ENCODE results near the gene MYRIP. TPM values are rescaled to one million over a fixed set of nuclear protein-coding genes. Genes with fewer than 3 reads are reported as not detected.

MYRIP gene
- total and polyA plus RNA-seq, 2 of the 4 experiments (the other 2 are of a cell fraction), result not detected

DNA sequence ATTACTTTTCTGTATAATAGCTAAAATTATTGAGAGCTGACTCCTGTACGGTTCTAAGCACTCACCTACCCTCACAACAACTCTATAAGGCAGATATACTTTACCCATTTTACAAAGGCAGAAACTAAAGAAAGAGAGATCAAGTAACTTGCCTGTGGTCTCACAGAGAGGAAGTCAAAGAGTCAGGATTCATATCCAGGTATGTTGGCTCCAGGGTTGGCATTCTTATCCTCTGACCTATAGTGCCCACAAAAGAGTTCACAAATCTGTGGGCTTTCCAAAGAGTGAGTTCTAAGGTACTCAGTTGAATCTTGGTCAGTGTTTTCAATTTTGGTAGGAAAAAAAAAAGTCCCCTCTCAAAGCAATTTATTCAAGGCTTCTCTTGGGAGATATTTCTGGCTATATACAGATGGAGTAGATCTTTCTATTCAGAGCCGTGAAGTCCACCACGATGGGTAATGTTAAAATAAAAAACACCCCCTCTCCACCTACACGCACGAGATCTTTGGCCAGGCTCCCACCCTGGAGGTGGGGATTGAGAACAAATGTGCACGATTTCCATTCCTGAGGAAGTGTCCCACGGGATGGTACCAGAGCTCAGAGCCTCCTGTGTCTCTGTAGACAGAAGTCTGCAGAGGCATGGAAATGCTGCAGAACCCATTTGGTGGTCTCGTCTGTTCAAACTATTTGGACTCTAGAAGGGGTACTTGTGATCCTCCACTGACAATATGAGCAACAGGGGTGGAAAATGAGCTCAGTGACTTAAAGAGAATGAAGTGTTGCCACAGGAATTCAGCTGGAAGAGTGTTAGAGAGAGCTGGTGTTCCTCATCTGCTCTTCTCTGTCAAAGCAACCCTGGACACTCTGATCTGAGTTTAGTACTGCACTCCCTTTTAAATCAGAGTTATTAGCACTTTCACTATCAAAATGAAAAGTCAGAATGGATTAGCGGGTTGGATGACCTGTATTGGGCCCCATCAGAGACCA, 288.0 kb downstream of the MYRIP start:
- Histone ChIP-seq H4K91ac (ENCODE audit: insufficient read depth, low read depth, low read length) (no peak overlapping the region), H3K9ac (ENCODE audit: low read depth, low read length) (no peak overlapping the region), H3K4me2 (ENCODE audit: low read depth, low read length) (no peak overlapping the region), H2AK5ac (ENCODE audit: low read depth, low read length) (no peak overlapping the region), H3K4me3 (ENCODE audit: insufficient read depth, low read depth, low read length) (no peak overlapping the region), H2BK120ac (ENCODE audit: low read depth, low read length) (no peak overlapping the region), H2BK20ac (ENCODE audit: low read depth, low read length) (no peak overlapping the region), H4K8ac (ENCODE audit: low read depth in 2 of 2, low read length in 2 of 2) (no peak overlapping the region), H3K27ac (ENCODE audit: insufficient read depth, low read length) (no peak overlapping the region), H4K20me1 (ENCODE audit: insufficient read depth, low read length) (no peaks in the 10 kb centered on the region), H2BK15ac (ENCODE audit: low read depth, low read length) (no peak overlapping the region), H3K4ac (ENCODE audit: low read depth, low read length) (no peak overlapping the region), H3K9me3 (ENCODE audit: control insufficient read depth, insufficient read depth, low read length) (peaks cover 27% of the 10 kb centered on the region), H3K9me1 (ENCODE audit: insufficient read depth, low read length) (no peaks in the 10 kb centered on the region), H4K5ac (ENCODE audit: low read depth, low read length) (no peak overlapping the region), H3K18ac (ENCODE audit: low read depth, low read length) (no peak overlapping the region), H3K79me1 (ENCODE audit: low read depth in 1 of 2, low read length in 2 of 2) (no peaks in the 10 kb centered on the region), H3K36me3 (ENCODE audit: control insufficient read depth, insufficient read depth, low read length) (no peaks in the 10 kb centered on the region), H3K23ac (ENCODE audit: low read depth, low read length) (no peak overlapping the region), H3K14ac (replicated peaks; ENCODE audit: low read depth, low read length) (no peak overlapping the region), H2AFZ (replicated peaks; ENCODE audit: low read length, poor library complexity) (no peak overlapping the region), H2BK5ac (ENCODE audit: low read depth, low read length, poor library complexity, severe bottlenecking) (no peak overlapping the region), H3K27me3 (ENCODE audit: control insufficient read depth, insufficient read depth, low read length) (no peaks in the 10 kb centered on the region), H3K4me1 (ENCODE audit: control insufficient read depth, insufficient read depth, low read length) (no peaks in the 10 kb centered on the region), H2AK9ac (replicated peaks; ENCODE audit: low read depth, low read length, poor library complexity) (no peak overlapping the region), H3K56ac (ENCODE audit: extremely low read depth, insufficient read depth, low read length) (no peak overlapping the region)
- ChIA-PET CTCF (no interaction called here), POLR2A (ENCODE audit: unreplicated experiment) (no interaction called here)
- ATAC-seq (ENCODE audit: low read depth), result no peak
- DNase-seq, result no peak
- in situ Hi-C loops (cut with MboI; ENCODE audit: low sequenced_read_pairs), result no loop called here
- 20% methylated on average over 1 of the region's 9 CpGs; no CpG with 5 or more reads in 1 of the 2 experiments for WGBS, 2 experiments (ENCODE audit: extremely low coverage in 2 of 2, insufficient read length in 1 of 2)
- dilution Hi-C loops (cut with HindIII; ENCODE audit: low sequenced_read_pairs, unreplicated experiment), result no loop called here
- intact Hi-C loops (cut with micrococcal nuclease), result no loop called here
- no TSS peak for BruUV-seq (replicated peaks)
- TF ChIP-seq RAD21 (IDR thresholded peaks at IDR 0.05; ENCODE audit: low read length) (no peak), CEBPB (IDR thresholded peaks at IDR 0.05; ENCODE audit: low read depth, low read length) (no peak), MAZ (IDR thresholded peaks at IDR 0.05; ENCODE audit: borderline replicate concordance, low read depth, low read length) (no peak), RCOR1 (IDR thresholded peaks at IDR 0.05; ENCODE audit: insufficient replicate concordance, low read length) (no peak), SMC3 (IDR thresholded peaks at IDR 0.05; ENCODE audit: low read depth, low read length) (no peak), RFX5 (IDR thresholded peaks at IDR 0.05; ENCODE audit: low read depth, low read length) (no peak), CHD1 (IDR thresholded peaks at IDR 0.05; ENCODE audit: low read depth, low read length) (no peak), MXI1 (IDR thresholded peaks at IDR 0.05; ENCODE audit: borderline replicate concordance, low read depth, low read length) (no peak), FOS (IDR thresholded peaks at IDR 0.05; ENCODE audit: low read depth, low read length) (no peak), POLR2A (IDR thresholded peaks at IDR 0.05; ENCODE audit: low read depth, low read length) (no peak), BHLHE40 (IDR thresholded peaks at IDR 0.05; ENCODE audit: low read depth, low read length) (no peak), NFE2L2 (IDR thresholded peaks at IDR 0.05; ENCODE audit: low read depth, low read length) (no peak)
- TF ChIP-seq, protein P1, sequence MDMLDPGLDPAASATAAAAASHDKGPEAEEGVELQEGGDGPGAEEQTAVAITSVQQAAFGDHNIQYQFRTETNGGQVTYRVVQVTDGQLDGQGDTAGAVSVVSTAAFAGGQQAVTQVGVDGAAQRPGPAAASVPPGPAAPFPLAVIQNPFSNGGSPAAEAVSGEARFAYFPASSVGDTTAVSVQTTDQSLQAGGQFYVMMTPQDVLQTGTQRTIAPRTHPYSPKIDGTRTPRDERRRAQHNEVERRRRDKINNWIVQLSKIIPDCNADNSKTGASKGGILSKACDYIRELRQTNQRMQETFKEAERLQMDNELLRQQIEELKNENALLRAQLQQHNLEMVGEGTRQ (IDR thresholded peaks at IDR 0.05; ENCODE audit: low read depth, low read length), result no peak
- TF ChIP-seq, protein P2, sequence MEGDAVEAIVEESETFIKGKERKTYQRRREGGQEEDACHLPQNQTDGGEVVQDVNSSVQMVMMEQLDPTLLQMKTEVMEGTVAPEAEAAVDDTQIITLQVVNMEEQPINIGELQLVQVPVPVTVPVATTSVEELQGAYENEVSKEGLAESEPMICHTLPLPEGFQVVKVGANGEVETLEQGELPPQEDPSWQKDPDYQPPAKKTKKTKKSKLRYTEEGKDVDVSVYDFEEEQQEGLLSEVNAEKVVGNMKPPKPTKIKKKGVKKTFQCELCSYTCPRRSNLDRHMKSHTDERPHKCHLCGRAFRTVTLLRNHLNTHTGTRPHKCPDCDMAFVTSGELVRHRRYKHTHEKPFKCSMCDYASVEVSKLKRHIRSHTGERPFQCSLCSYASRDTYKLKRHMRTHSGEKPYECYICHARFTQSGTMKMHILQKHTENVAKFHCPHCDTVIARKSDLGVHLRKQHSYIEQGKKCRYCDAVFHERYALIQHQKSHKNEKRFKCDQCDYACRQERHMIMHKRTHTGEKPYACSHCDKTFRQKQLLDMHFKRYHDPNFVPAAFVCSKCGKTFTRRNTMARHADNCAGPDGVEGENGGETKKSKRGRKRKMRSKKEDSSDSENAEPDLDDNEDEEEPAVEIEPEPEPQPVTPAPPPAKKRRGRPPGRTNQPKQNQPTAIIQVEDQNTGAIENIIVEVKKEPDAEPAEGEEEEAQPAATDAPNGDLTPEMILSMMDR (conservative IDR thresholded peaks at IDR 0.05; ENCODE audit: low read depth, low read length), result no peak
- TF ChIP-seq, protein P3, sequence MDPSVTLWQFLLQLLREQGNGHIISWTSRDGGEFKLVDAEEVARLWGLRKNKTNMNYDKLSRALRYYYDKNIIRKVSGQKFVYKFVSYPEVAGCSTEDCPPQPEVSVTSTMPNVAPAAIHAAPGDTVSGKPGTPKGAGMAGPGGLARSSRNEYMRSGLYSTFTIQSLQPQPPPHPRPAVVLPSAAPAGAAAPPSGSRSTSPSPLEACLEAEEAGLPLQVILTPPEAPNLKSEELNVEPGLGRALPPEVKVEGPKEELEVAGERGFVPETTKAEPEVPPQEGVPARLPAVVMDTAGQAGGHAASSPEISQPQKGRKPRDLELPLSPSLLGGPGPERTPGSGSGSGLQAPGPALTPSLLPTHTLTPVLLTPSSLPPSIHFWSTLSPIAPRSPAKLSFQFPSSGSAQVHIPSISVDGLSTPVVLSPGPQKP (IDR thresholded peaks at IDR 0.05; ENCODE audit: borderline replicate concordance, low read depth, low read length), result no peak
